ENCODE data around the gene WHAMM.

WHAMM gene

GRCh38 chr15:82778755-82779154, 30.7 kb upstream of the WHAMM start:
- H3K9me3 ChIP-seq (ENCODE audit: control insufficient read depth, low read length), result no peaks in the 10 kb centered on the region
- H3K4me3 ChIP-seq (ENCODE audit: low read depth, low read length), result no peak overlapping the region
- no peaks in the 10 kb centered on the region for H3K36me3 ChIP-seq (ENCODE audit: control insufficient read depth, insufficient read depth, low read length)
- no peak for TF ChIP-seq CTCF (IDR thresholded peaks at IDR 0.05)
- H3K9ac ChIP-seq, result no peak overlapping the region
- H3K27me3 ChIP-seq (ENCODE audit: control insufficient read depth, insufficient read depth, low read length), result no peaks in the 10 kb centered on the region
- H3K27ac ChIP-seq, result no peak overlapping the region
- H3K4me1 ChIP-seq, result no peaks in the 10 kb centered on the region
- no peaks in the 10 kb centered on the region for H3K79me2 ChIP-seq
- no peak overlapping the region for H3K4me2 ChIP-seq (ENCODE audit: low read length)
- no peak overlapping the region for H2AFZ ChIP-seq

GRCh38 chr15:82781349-82781748, 28.1 kb upstream of the WHAMM start:
- Histone ChIP-seq H3K36me3 (ENCODE audit: control insufficient read depth, insufficient read depth, low read length) (no peaks in the 10 kb centered on the region), H3K4me3 (ENCODE audit: low read depth, low read length) (no peak overlapping the region), H3K9me3 (ENCODE audit: control insufficient read depth, low read length) (no peaks in the 10 kb centered on the region), H3K4me1 (no peaks in the 10 kb centered on the region), H3K27me3 (ENCODE audit: control insufficient read depth, insufficient read depth, low read length) (no peaks in the 10 kb centered on the region), H2AFZ (no peak overlapping the region), H3K27ac (no peak overlapping the region), H3K79me2 (no peaks in the 10 kb centered on the region), H3K9ac (no peak overlapping the region), H3K4me2 (ENCODE audit: low read length) (no peak overlapping the region)
- TF ChIP-seq CTCF (IDR thresholded peaks at IDR 0.05), result no peak

GRCh38 chr15:82788496-82788895, 20.9 kb upstream of the WHAMM start:
- no peaks in the 10 kb centered on the region for H3K27me3 ChIP-seq (ENCODE audit: control insufficient read depth, insufficient read depth, low read length)
- H3K79me2 ChIP-seq, result no peaks in the 10 kb centered on the region
- no peaks in the 10 kb centered on the region for H3K36me3 ChIP-seq (ENCODE audit: control insufficient read depth, insufficient read depth, low read length)
- no peak overlapping the region for H3K4me2 ChIP-seq (ENCODE audit: low read length)
- no peak overlapping the region for H3K9ac ChIP-seq
- H3K4me1 ChIP-seq, result no peaks in the 10 kb centered on the region
- no peak for TF ChIP-seq CTCF (IDR thresholded peaks at IDR 0.05)
- no peaks in the 10 kb centered on the region for H3K9me3 ChIP-seq (ENCODE audit: control insufficient read depth, low read length)
- H3K4me3 ChIP-seq (ENCODE audit: low read depth, low read length), result no peak overlapping the region
- H2AFZ ChIP-seq, result no peak overlapping the region
- no peak overlapping the region for H3K27ac ChIP-seq

- Histone ChIP-seq H3K36me3 (ENCODE audit: control insufficient read depth, insufficient read depth, low read length) (no peaks in the 10 kb centered on the region), H3K9me3 (ENCODE audit: control insufficient read depth, low read length) (no peaks in the 10 kb centered on the region), H3K4me2 (ENCODE audit: low read length) (no peak overlapping the region), H3K4me3 (ENCODE audit: low read depth, low read length) (no peak overlapping the region), H3K79me2 (no peaks in the 10 kb centered on the region), H3K9ac (no peak overlapping the region), H2AFZ (no peak overlapping the region), H3K4me1 (no peaks in the 10 kb centered on the region), H3K27me3 (ENCODE audit: control insufficient read depth, insufficient read depth, low read length) (no peaks in the 10 kb centered on the region), H3K27ac (no peak overlapping the region)
- no peak for TF ChIP-seq CTCF (IDR thresholded peaks at IDR 0.05)
Measured at GRCh38 chr15:82789491-82789890, 19.9 kb upstream of the WHAMM start.

GRCh38 chr15:82790321-82790720, 19.1 kb upstream of the WHAMM start:
- H3K27ac ChIP-seq, result no peak overlapping the region
- no peak overlapping the region for H3K9ac ChIP-seq
- no peak for TF ChIP-seq CTCF (IDR thresholded peaks at IDR 0.05)
- no peaks in the 10 kb centered on the region for H3K4me1 ChIP-seq
- no peak overlapping the region for H2AFZ ChIP-seq
- no peaks in the 10 kb centered on the region for H3K9me3 ChIP-seq (ENCODE audit: control insufficient read depth, low read length)
- no peak overlapping the region for H3K4me2 ChIP-seq (ENCODE audit: low read length)
- no peak overlapping the region for H3K4me3 ChIP-seq (ENCODE audit: low read depth, low read length)
- H3K36me3 ChIP-seq (ENCODE audit: control insufficient read depth, insufficient read depth, low read length), result no peaks in the 10 kb centered on the region
- H3K79me2 ChIP-seq, result no peaks in the 10 kb centered on the region
- no peaks in the 10 kb centered on the region for H3K27me3 ChIP-seq (ENCODE audit: control insufficient read depth, insufficient read depth, low read length)
